GM06990 (cell line): Measurements from ENCODE around the gene JUND.

Experiments
- DNase-seq: peaks from one replicate; pipeline ENCODE4 v3.0.0-alpha.2; 2011; ENCODE audit not compliant: insufficient read length; ENCODE audit errors: extremely low read depth
- H3K27me3 ChIP-seq: replicated peaks from 2 replicates; pipeline ENCODE4 v1.6.0; 2011; ENCODE audit warnings: low read length; ENCODE audit not compliant: control insufficient read depth, insufficient read depth
- H3K36me3 ChIP-seq: 2 replicates; pipeline ENCODE4 v1.5.1; 2011; ENCODE audit warnings: low read length; ENCODE audit not compliant: control insufficient read depth, insufficient read depth
- H3K4me3 ChIP-seq: replicated peaks from 2 replicates; pipeline ENCODE4 v1.5.1; 2011; ENCODE audit warnings: low read depth, mild to moderate bottlenecking, control low read depth, low read length
- CTCF ChIP-seq: IDR thresholded peaks from 2 replicates; pipeline ENCODE4 v1.5.1; 2011; ENCODE audit warnings: low read length, control low read depth, mild to moderate bottlenecking, inconsistent platforms; ENCODE audit not compliant: insufficient read depth, poor library complexity, severe bottlenecking

The JUND gene

GRCh38 chr19:18273561-18274218, 7.7 kb downstream of the JUND start:
- no peak overlapping the region for H3K4me3 ChIP-seq
- no peak for DNase-seq
- H3K36me3 ChIP-seq, result peaks cover 6% of the 10 kb centered on the region
- TF ChIP-seq CTCF, result no peak
- H3K27me3 ChIP-seq, result no peaks in the 10 kb centered on the region

GRCh38 chr19:18271433-18271841, 10.0 kb downstream of the JUND start:
- peaks cover 2% of the 10 kb centered on the region; the same call in 1 of the 2 replicates for H3K36me3 ChIP-seq
- TF ChIP-seq CTCF, result no peak
- H3K27me3 ChIP-seq, result no peaks in the 10 kb centered on the region
- DNase-seq, result no peak
- no peak overlapping the region for H3K4me3 ChIP-seq

- TF ChIP-seq CTCF, result no peak
- Histone ChIP-seq H3K4me3 (no peak overlapping the region), H3K27me3 (no peaks in the 10 kb centered on the region), H3K36me3 (peaks cover 2% of the 10 kb centered on the region; the same call in 1 of the 2 replicates)
- no peak for DNase-seq
Observed at GRCh38 chr19:18270326-18270725, 11.1 kb downstream of the JUND start.

- no peak for TF ChIP-seq CTCF
- Histone ChIP-seq H3K27me3 (no peaks in the 10 kb centered on the region), H3K4me3 (no peak overlapping the region), H3K36me3 (no peaks in the 10 kb centered on the region)
- no peak for DNase-seq
Observed at GRCh38 chr19:18269070-18269723, 12.2 kb downstream of the JUND start.

GRCh38 chr19:18266771-18267686, 14.4 kb downstream of the JUND start:
- TF ChIP-seq CTCF, result no peak
- H3K36me3 ChIP-seq, result no peaks in the 10 kb centered on the region
- H3K4me3 ChIP-seq, result no peak overlapping the region
- DNase-seq, result no peak
- no peaks in the 10 kb centered on the region for H3K27me3 ChIP-seq
